NCI-H1048 (cell line): Measurements from ENCODE around the gene CLEC7A.

Source experiments
- DNase-seq: peaks from one replicate; lab custom pipeline; 2025; lab: John Stamatoyannopoulos, UW

Gene CLEC7A

DNA sequence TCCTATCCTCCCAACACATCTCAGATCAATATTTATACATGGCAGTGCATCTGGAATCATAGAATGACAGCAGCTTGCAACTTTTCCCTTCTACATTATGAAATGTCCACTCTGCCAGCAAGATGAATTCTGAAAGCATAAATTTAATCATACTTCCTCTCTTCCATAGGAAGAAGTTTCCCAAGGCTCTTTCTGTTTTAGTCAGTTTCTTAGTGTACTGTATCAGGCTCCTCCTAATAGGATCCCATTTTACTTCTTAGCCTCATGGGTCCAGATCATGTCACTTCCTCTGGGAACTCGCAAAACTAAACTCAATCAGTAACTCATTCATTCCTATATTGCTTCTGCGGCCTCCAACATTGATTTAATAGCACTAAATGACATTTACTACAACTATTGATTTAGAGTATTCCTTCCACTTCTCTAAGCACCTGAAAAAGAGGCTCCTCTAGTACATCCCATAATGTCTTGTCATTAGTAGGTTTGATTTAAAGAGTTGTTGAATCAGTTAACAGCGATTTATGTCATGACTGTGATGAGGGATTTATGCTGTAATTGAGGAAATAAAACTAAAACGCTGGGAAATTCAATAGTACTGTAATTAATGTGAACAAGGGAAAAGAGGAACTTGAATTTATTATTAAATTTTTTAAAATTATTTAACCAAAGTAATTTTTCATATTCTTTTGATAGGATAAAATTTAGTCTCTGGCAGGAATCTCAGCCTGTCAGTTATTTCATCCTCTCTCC is 35.2 kb downstream of the CLEC7A start:
- DNase-seq: no peak

GRCh38 chr12:10088955-10089900 is 40.8 kb downstream of the CLEC7A start:
- DNase-seq: no peak

DNA sequence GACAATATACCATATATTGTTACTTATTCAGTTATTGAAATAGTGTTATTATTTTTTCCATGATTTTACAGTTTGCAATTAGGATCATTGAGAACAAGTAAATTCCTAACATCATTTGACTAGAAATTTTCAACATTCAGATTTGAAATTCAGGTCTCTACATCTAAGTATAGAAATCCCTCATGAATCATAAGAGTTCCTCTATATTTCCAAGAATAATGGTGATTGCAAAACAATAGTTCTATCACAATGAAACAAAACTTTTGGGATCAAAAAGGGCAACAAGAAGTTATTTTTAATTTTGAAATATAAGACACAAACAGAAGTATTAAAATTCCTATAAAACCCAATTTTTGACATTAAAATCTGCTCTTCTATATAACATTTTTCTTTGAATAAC is 42.0 kb downstream of the CLEC7A start:
- DNase-seq: no peak

- DNase-seq: no peak
Observed at GRCh38 chr12:10086387-10086786, 43.6 kb downstream of the CLEC7A start.

- no peak for DNase-seq
Observed at GRCh38 chr12:10084733-10085132, 45.3 kb downstream of the CLEC7A start.

DNA sequence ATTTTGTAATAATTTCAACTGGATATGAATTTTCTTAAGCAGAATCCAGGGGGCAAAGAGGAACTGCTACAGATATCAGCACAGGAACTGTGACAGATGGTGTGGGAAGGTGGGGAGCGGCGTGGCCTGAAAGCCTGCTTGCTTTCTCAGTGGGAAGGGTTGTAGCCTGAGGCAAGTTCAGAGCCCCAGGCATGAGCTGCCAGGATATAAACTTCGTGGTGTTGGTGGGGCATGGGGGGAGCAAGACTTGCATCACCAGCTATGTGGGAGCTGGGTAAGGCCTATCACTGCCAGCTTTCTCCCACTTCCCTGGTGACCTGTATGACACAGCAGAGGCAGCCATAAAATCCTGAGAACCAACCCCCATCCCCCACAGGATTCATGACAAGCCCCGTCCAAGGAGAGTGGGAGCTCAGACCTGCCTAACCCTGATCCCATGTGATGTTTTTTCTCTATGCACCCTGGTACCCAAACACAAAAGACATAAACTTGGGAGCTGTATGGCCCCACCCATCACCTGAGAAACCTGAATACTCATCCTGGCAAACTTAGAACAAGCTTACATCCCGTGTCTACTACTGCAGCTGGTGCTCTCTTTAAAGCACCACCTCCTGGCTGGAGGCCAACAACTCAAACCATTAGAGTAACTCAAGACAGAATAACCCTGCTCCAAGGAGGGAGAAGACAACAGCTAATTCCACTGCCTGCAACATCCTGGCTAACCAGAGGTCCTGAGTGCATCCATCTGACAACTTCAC is 47.7 kb downstream of the CLEC7A start:
- DNase-seq: no peak

- no peak for DNase-seq
Observed at GRCh38 chr12:10075451-10075850, 54.5 kb downstream of the CLEC7A start.

DNA sequence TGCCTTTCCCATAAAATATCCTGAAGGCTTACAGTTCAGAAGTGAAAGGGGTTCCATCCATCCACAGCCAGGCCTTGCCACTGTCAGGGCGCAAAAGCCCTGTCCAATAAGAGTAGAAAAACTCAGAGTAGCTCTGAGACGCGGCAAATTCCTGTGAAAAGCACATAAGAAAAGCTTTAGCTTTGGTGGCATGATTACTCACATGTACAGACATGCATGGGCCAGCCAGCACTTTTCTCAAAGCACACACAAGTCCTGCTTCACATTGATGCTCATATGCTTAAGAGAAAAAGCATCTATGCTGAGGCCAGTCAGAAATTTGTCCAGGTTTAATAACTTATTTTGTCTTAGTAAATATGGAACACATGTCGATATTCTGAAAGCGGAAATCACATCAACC is 56.7 kb downstream of the CLEC7A start:
- no peak for DNase-seq

DNA sequence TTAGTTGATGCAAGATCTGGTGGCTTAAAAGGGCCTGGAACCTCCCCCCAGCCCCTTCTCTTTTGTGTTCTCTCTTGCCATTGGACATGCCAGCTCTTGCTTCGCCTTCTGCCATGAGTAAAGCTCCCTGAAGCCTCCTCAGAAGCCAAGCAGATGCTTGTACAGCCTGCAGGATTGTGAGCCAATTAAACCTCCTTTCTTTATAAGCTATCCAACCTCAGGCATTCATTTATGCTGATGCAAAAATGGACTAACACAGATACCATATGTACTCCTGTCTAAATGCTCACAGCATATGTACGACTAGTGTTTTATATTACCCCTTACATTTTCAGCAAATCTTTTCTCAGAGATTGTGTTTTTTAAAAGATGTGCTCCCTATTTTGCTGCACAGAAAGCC is 57.9 kb downstream of the CLEC7A start:
- DNase-seq: no peak

GRCh38 chr12:10070380-10070779 is 59.6 kb downstream of the CLEC7A start:
- DNase-seq: no peak

DNA sequence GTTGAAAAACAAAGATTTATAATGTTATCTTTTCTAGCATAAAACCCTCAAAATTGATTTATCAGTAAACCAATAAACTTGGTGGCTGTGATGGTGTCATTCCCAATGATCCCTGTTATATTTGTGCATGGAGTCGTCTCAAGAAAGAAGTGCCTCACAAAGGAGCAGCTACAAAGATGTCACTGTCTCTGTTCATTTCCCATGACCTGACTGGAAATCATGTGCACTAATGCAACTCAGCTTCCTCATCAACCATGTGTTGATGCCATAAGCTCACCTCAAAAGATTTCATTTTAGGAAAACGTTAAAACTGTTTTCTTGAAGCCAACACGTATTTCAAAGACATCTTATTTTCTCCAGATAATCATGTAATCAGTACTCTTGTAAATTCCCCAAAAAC is 60.0 kb downstream of the CLEC7A start:
- DNase-seq: no peak

DNA sequence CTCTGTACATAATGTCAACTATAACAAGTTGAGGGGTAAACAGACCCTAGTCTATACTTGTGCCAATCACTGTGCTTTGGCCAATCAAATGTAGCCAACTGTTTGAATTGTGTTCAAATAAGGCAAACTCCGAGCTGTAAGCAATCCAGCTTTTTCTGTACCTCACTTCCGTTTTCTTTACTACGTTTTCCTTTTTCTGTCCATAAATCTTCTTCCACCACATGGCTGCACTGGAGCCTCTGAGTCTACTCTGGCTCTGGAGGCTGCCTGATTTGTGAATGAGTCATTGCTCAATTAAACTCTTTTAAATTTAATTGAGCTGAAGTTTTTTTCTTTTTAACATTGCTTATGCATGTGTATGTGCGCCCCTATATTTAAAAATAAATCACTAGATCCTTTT is 60.9 kb downstream of the CLEC7A start:
- no peak for DNase-seq

- no peak for DNase-seq
Observed at GRCh38 chr12:10068644-10069043, 61.4 kb downstream of the CLEC7A start.

DNA sequence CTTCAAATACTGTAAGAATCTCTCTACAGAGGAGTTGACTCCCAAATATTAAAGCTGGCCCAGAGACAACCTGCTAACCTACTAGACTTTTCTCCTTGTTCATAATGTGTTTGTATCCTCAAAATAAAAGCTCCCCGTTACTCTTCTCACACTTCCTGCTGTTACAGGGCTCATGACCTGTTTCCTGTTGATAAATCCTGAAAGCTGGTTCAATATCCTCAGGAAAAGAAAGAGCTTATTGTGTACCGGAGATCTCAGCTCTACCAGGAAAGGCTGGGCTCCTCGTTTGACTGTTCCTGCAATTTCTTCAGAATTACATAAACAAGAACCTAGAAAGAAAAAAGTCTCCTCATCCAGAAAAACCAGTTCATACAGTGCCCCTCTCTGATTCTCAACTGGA is 62.1 kb downstream of the CLEC7A start:
- no peak for DNase-seq

DNA sequence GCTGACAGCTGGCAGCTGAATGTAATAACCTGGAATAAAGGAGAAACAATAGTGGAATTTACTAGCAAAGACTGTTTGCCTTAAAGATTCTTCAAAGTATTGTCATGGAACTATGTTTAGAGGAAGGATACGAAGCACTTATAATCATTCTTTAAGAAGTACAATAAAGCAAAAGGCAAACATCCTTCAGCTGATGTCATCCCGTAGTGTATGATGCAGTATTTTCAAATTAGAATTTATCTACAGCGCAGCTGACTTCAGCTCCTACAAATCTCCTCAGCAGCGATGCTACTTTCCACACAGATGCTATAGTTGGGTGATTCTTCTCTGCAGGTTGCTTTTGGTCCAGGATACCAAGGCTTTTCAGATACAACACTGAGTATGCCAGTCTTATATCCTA is 62.7 kb downstream of the CLEC7A start:
- no peak for DNase-seq
